Sigmoid colon (tissue), 7 donors: Measurements from ENCODE around the gene CBY2. TPM values are rescaled to one million over a fixed set of nuclear protein-coding genes. Genes with fewer than 3 reads are reported as not detected.

Source experiments
- DNase-seq: peaks from one replicate; pipeline ENCODE4 v3.0.0-alpha.2; 2019
- H3K27ac ChIP-seq, 4 donors: fragments of 200-600 bp; sonication (generic); one replicate each; pipeline ENCODE4 v1.5.1; 2016 to 2019; ENCODE audit warnings: mild to moderate bottlenecking in 1 of 4
- H3K27me3 ChIP-seq, 3 donors: fragments of 200-600 bp; sonication (generic); one replicate each; pipeline ENCODE4 v1.5.1; 2019; ENCODE audit warnings: mild to moderate bottlenecking in 1 of 3
- H3K36me3 ChIP-seq, 4 donors: fragments of 200-600 bp; sonication (generic); one replicate each; pipeline ENCODE4 v1.5.1; 2016 to 2019
- H3K4me1 ChIP-seq, 4 donors: fragments of 200-600 bp; sonication (generic); one replicate each; pipeline ENCODE4 v1.5.1; 2017 to 2019
- H3K4me3 ChIP-seq, 4 donors: fragments of 200-600 bp; sonication (generic); one replicate each; pipeline ENCODE4 v1.5.1; 2017 to 2019; ENCODE audit warnings: mild to moderate bottlenecking in 2 of 4, moderate library complexity in 1 of 4
- H3K9me3 ChIP-seq, 4 donors: fragments of 200-600 bp in 3 of 4; sonication (generic) in 3 of 4; one replicate each; pipeline versions ENCODE4 v1.5.1 to v1.6.1; 2013 to 2019
- CTCF ChIP-seq, 4 experiments: fragments of 450-650 bp in 3 of 4; fragments of 200-600 bp in 1 of 4; IDR thresholded peaks; one replicate each; pipeline ENCODE4 v1.5.1; 2016 to 2019; ENCODE audit warnings: antibody characterized with exemption in 4 of 4, mild to moderate bottlenecking in 3 of 4, moderate library complexity in 2 of 4
- EP300 ChIP-seq, 4 donors: sonication (generic); formaldehyde crosslinking; IDR thresholded peaks; one replicate each; pipeline ENCODE4 v1.6.1; 2017; ENCODE audit warnings: antibody characterized with exemption in 4 of 4
- POLR2A ChIP-seq, 2 donors: fragments of 450-650 bp; IDR thresholded peaks; one replicate each; pipeline ENCODE4 v1.6.1; 2016; ENCODE audit warnings: antibody characterized with exemption in 2 of 2, mild to moderate bottlenecking in 2 of 2, moderate library complexity in 2 of 2
- POLR2AphosphoS5 ChIP-seq, 4 donors: sonication (generic); formaldehyde crosslinking; IDR thresholded peaks; one replicate each; pipeline ENCODE4 v1.6.1; 2017; ENCODE audit warnings: antibody characterized with exemption in 4 of 4
- WGBS, 2 donors: extraction: QIAGEN DNeasy Blood & Tissue Kit; methylation state at CpG; one replicate each; pipeline ENCODE4 v1.1.7; 2013; 5-methylcytosine and 5-hydroxymethylcytosine counted together
- intact Hi-C: fragments of 100-400 bp; cut with DNase I; formaldehyde crosslinking; loops from one replicate; pipeline ENCODE4 v1.15.1; 2023
- polyA plus RNA-seq, 3 donors: library from polyadenylated mRNA; stranded (reverse); fragments of 200-250 nt; gene quantifications; one replicate each; pipeline ENCODE4 v1.2.3, GENCODE V29; 2013
- total RNA-seq, 4 donors: library from RNA; depleted of rRNA; stranded (reverse); fragments of >200 nt; gene quantifications; one replicate each; pipeline ENCODE4 v1.1.0, GENCODE V29; 2016
- donor health status: healthy with polysubstance abuse.
- donor health status: Bipolar disorder and iron deficiency.
- donor health status: healthy.

Gene CBY2
- total and polyA plus RNA-seq, 7 donors = not detected

GRCh38 chr13:45733361-45733760, 31.2 kb downstream of the CBY2 start:
- no peaks in the 10 kb centered on the region for H3K9me3 ChIP-seq
- H3K27ac ChIP-seq = no peak overlapping the region
- H3K4me1 ChIP-seq = no peaks in the 10 kb centered on the region
- intact Hi-C loops = no loop called here
- TF ChIP-seq POLR2A (IDR thresholded peaks at IDR 0.05) = no peak
- no peak for TF ChIP-seq CTCF (IDR thresholded peaks at IDR 0.05)
- TF ChIP-seq EP300 (IDR thresholded peaks at IDR 0.05) = no peak
- TF ChIP-seq POLR2AphosphoS5 (IDR thresholded peaks at IDR 0.05) = no peak
- WGBS, 2 donors = 78 to 83% methylated on average over 5 of the region's 5 CpGs
- no peaks in the 10 kb centered on the region for H3K36me3 ChIP-seq
- no peaks in the 10 kb centered on the region for H3K27me3 ChIP-seq
- H3K4me3 ChIP-seq = no peak overlapping the region
- DNase-seq = no peak

GRCh38 chr13:45737571-45738017, 35.5 kb downstream of the CBY2 start:
- H3K27me3 ChIP-seq = no peaks in the 10 kb centered on the region
- no peaks in the 10 kb centered on the region for H3K4me1 ChIP-seq
- no peak overlapping the region for H3K27ac ChIP-seq
- 32 to 33% methylated on average over 2 of the region's 2 CpGs for WGBS, 2 donors
- intact Hi-C loops = no loop called here
- H3K36me3 ChIP-seq = no peaks in the 10 kb centered on the region
- H3K9me3 ChIP-seq = no peaks in the 10 kb centered on the region
- no peak overlapping the region for H3K4me3 ChIP-seq
- no peak for DNase-seq
- TF ChIP-seq EP300 (IDR thresholded peaks at IDR 0.05) (no peak), POLR2A (IDR thresholded peaks at IDR 0.05) (no peak), CTCF (IDR thresholded peaks at IDR 0.05) (no peak), POLR2AphosphoS5 (IDR thresholded peaks at IDR 0.05) (no peak)

GRCh38 chr13:45742985-45743384, 40.9 kb downstream of the CBY2 start:
- no peak for DNase-seq
- Histone ChIP-seq H3K27ac (no peak overlapping the region), H3K4me3 (no peak overlapping the region), H3K9me3 (no peaks in the 10 kb centered on the region), H3K36me3 (no peaks in the 10 kb centered on the region), H3K27me3 (no peaks in the 10 kb centered on the region), H3K4me1 (no peaks in the 10 kb centered on the region)
- TF ChIP-seq EP300 (IDR thresholded peaks at IDR 0.05) (no peak), CTCF (IDR thresholded peaks at IDR 0.05) (no peak), POLR2AphosphoS5 (IDR thresholded peaks at IDR 0.05) (no peak), POLR2A (IDR thresholded peaks at IDR 0.05) (no peak)
- 77 to 86% methylated on average over 5 of the region's 5 CpGs for WGBS, 2 donors
- intact Hi-C loops = no loop called here

GRCh38 chr13:45744979-45745378, 42.9 kb downstream of the CBY2 start:
- H3K27me3 ChIP-seq = no peaks in the 10 kb centered on the region
- intact Hi-C loops = no loop called here
- DNase-seq = no peak
- WGBS, 2 donors = 79 to 83% methylated on average over 3 of the region's 3 CpGs
- H3K4me3 ChIP-seq = no peak overlapping the region
- no peaks in the 10 kb centered on the region for H3K36me3 ChIP-seq
- H3K4me1 ChIP-seq = no peaks in the 10 kb centered on the region
- no peak overlapping the region for H3K27ac ChIP-seq
- H3K9me3 ChIP-seq = no peaks in the 10 kb centered on the region
- TF ChIP-seq POLR2A (IDR thresholded peaks at IDR 0.05) (no peak), CTCF (IDR thresholded peaks at IDR 0.05) (no peak), EP300 (IDR thresholded peaks at IDR 0.05) (no peak), POLR2AphosphoS5 (IDR thresholded peaks at IDR 0.05) (no peak)

- no peak overlapping the region for H3K27ac ChIP-seq
- intact Hi-C loops = no loop called here
- TF ChIP-seq POLR2AphosphoS5 (IDR thresholded peaks at IDR 0.05) = no peak
- TF ChIP-seq CTCF (IDR thresholded peaks at IDR 0.05) = no peak
- TF ChIP-seq EP300 (IDR thresholded peaks at IDR 0.05) = no peak
- no peak for TF ChIP-seq POLR2A (IDR thresholded peaks at IDR 0.05)
These were observed 45.0 kb downstream of the CBY2 start for GRCh38 chr13:45747071-45747470.

More at GRCh38 chr13:45747071-45747470, 45.0 kb downstream of the CBY2 start:
- H3K27me3 ChIP-seq = no peaks in the 10 kb centered on the region
- no peak for DNase-seq
- no peaks in the 10 kb centered on the region for H3K36me3 ChIP-seq
- no peak overlapping the region for H3K4me3 ChIP-seq
- H3K4me1 ChIP-seq = no peaks in the 10 kb centered on the region
- H3K9me3 ChIP-seq = no peaks in the 10 kb centered on the region
- 59 to 73% methylated on average over 2 of the region's 2 CpGs for WGBS, 2 donors
